GM21360 (cell line): ENCODE measurements around the gene CHAC1.

ENCODE experiments used
- ATAC-seq: cut with Tn5 transposase; IDR thresholded peaks from one replicate; pipeline ENCODE4 v1.9.1; 2021; ENCODE audit warnings: mild to moderate bottlenecking, moderate library complexity; ENCODE audit not compliant: unreplicated experiment

Gene CHAC1

GRCh38 chr15:40952901-40953712 lies at the start of gene CHAC1:
TSS of gene CHAC1 (plus strand) at chr15:40953471. CDS start at chr15:40953584, 113 bp downstream.
- peak; percentile 83 for ATAC-seq

- ATAC-seq = no peak
These were observed 48.6 kb upstream of the CHAC1 start for GRCh38 chr15:40904552-40905201.

GRCh38 chr15:40906091-40906990 lies 46.9 kb upstream of the CHAC1 start:
- ATAC-seq = peak; percentile 69

- no peak for ATAC-seq
These were observed 46.1 kb upstream of the CHAC1 start for GRCh38 chr15:40906991-40907802.

- no peak for ATAC-seq
These were observed 45.2 kb upstream of the CHAC1 start for GRCh38 chr15:40908095-40908494.

GRCh38 chr15:40909662-40910630 lies 43.3 kb upstream of the CHAC1 start:
- no peak for ATAC-seq

GRCh38 chr15:40911141-40911540 lies 42.1 kb upstream of the CHAC1 start:
- no peak for ATAC-seq

- no peak for ATAC-seq
These were observed 41.6 kb upstream of the CHAC1 start for GRCh38 chr15:40911693-40912092.

- ATAC-seq = no peak
These were observed 40.8 kb upstream of the CHAC1 start for GRCh38 chr15:40912478-40912877.

- no peak for ATAC-seq
These were observed 39.3 kb upstream of the CHAC1 start for GRCh38 chr15:40914013-40914412.

GRCh38 chr15:40914486-40914885 lies 38.8 kb upstream of the CHAC1 start:
- no peak for ATAC-seq

- ATAC-seq = no peak
These were observed 38.1 kb upstream of the CHAC1 start for GRCh38 chr15:40915116-40915661.

GRCh38 chr15:40915679-40916078 lies 37.6 kb upstream of the CHAC1 start:
- ATAC-seq = no peak

- ATAC-seq = no peak
These were observed 35.7 kb upstream of the CHAC1 start for GRCh38 chr15:40917585-40917984.

GRCh38 chr15:40918146-40918798 lies 35.0 kb upstream of the CHAC1 start:
- no peak for ATAC-seq

- ATAC-seq = no peak
These were observed 34.4 kb upstream of the CHAC1 start for GRCh38 chr15:40918799-40919392.

GRCh38 chr15:40921949-40922607 lies 31.2 kb upstream of the CHAC1 start:
- no peak for ATAC-seq

- no peak for ATAC-seq
These were observed 30.7 kb upstream of the CHAC1 start for GRCh38 chr15:40922608-40923005.
